HG03565 (cell line): Measurements from ENCODE around the gene RLN1.
"Not testable (repeated sequence)": the region's sequence is repeated elsewhere in the genome, so short reads cannot be mapped to it uniquely, and the experiment has no call there.

Experiments
- ATAC-seq: cut with Tn5 transposase; IDR thresholded peaks from one replicate; pipeline ENCODE4 v1.9.1; 2021; ENCODE audit warnings: mild to moderate bottlenecking, moderate library complexity; ENCODE audit not compliant: unreplicated experiment

RLN1 gene

GRCh38 chr9:5326187-5326586 is 13.5 kb downstream of the RLN1 start:
- ATAC-seq, result no peak

GRCh38 chr9:5321601-5322000 is 18.1 kb downstream of the RLN1 start:
- ATAC-seq, result not testable (repeated sequence)

- no peak for ATAC-seq
Observed at GRCh38 chr9:5321058-5321457, 18.6 kb downstream of the RLN1 start.

GRCh38 chr9:5316406-5316805 is 23.3 kb downstream of the RLN1 start:
- not testable (repeated sequence) for ATAC-seq

GRCh38 chr9:5315187-5315923 is 24.3 kb downstream of the RLN1 start:
- no peak for ATAC-seq

- ATAC-seq, result no peak
Observed at GRCh38 chr9:5310851-5311250, 28.8 kb downstream of the RLN1 start.

GRCh38 chr9:5305741-5306140 is 33.9 kb downstream of the RLN1 start:
- ATAC-seq, result no peak

- ATAC-seq, result peak; percentile 98
Observed at GRCh38 chr9:5303840-5304795, 35.6 kb downstream of the RLN1 start, which contains the start of gene RLN2. Gene RLN2 (minus strand): TSS chr9:5304716. CDS start chr9:5304580, 136 bp downstream.

GRCh38 chr9:5301544-5301943 is 38.1 kb downstream of the RLN1 start:
- ATAC-seq, result no peak

GRCh38 chr9:5292141-5292540 is 47.5 kb downstream of the RLN1 start:
- no peak for ATAC-seq

- ATAC-seq, result no peak
Observed at GRCh38 chr9:5288591-5288990, 51.1 kb downstream of the RLN1 start.

- ATAC-seq, result no peak
Observed at GRCh38 chr9:5286262-5286661, 53.4 kb downstream of the RLN1 start.
